Stimulated activated CD4-positive, alpha-beta T cell treated with anti-CD3 and anti-CD28 coated beads, TNF-alpha, amount 100 ng/mL, for 48 hours (primary cell): ENCODE results near the gene RBCK1.
A peak's percentile ranks its signal among the peaks of the same experiment; 100 is the strongest.
"Not testable (repeated sequence)": the region's sequence is repeated elsewhere in the genome, so short reads cannot be mapped to it uniquely, and the experiment has no call there.

Source experiments
- DNase-seq, 3 donors: peaks; one replicate each; pipeline ENCODE4 v3.0.0-alpha.2; 2020; ENCODE audit warnings: low read depth in 3 of 3

Gene RBCK1

GRCh38 chr20:376089-376488 lies 32.0 kb upstream of the RBCK1 start:
- DNase-seq, result no peak

DNA sequence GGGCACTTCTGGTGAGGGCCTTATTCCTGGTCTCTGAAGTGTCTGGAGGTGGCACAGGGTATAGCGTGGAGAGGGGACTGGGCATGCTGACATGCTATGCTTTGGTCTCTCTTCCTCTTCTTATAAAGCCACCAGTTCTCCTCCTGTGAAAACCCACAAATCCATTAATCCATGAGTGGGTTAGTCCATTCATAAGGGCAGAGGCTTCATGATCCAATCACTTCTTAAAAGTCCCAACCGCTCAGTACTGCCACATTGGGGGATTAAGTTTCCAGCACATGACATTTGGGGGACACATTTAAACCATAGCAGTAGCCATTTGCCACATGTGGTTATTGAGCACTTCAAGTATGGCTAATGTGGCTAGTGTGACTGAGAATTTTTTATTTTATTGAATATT lies 31.3 kb upstream of the RBCK1 start:
- no peak for DNase-seq

- not testable (repeated sequence) for DNase-seq
Observed at GRCh38 chr20:377578-377977, 30.5 kb upstream of the RBCK1 start.

DNA sequence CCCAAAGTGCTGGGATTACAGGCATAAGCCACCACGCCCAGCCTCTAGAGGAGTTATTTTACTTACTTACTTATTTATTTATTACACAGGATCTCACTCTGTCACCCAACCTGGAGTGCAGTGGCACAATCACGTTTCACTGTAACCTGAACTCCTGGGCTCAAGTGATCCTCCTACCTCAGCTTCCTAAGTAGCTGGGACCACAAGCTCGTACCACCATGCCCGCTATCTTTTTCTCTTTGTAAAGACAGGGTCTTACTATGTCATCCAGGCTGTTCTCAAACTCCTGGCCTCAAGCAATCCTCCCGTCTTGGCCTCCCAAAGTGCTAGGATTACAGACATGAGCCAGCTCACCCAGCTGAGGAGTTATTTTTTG lies 29.1 kb upstream of the RBCK1 start:
- no peak for DNase-seq

DNA sequence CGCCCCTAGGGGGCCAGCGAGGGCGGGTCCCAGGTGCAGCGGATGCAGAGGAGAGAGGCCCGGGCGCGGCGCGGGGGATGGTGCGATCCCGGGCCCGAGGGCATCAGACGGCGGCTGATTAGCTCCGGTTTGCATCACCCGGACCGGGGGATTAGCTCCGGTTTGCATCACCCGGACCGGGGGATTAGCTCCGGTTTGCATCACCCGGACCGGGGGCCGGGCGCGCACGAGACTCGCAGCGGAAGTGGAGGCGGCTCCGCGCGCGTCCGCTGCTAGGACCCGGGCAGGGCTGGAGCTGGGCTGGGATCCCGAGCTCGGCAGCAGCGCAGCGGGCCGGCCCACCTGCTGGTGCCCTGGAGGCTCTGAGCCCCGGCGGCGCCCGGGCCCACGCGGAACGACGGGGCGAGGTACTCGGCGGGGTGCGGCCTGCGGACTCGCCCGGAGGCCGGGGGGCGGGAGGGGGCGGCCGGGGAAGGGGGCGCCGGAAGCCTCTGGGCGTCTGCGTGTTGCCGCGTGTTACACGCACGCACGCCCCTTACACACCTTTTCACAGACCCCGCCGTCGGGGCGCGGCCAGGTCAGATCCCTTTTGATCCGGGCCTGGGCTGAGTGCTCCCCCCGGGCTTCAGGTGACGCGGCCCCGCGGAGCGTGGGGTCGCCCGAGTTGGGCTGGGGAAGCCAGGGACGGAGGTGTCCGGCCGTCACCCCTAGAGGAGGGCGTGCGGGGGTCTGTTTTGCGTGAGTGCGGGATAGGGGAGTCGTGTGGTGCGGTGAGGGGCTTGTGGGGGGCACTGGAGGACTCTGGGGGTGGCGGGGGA lies 27.1 kb upstream of the RBCK1 start:
- DNase-seq, result peak; percentile 40 to 60 (median 57)

DNA sequence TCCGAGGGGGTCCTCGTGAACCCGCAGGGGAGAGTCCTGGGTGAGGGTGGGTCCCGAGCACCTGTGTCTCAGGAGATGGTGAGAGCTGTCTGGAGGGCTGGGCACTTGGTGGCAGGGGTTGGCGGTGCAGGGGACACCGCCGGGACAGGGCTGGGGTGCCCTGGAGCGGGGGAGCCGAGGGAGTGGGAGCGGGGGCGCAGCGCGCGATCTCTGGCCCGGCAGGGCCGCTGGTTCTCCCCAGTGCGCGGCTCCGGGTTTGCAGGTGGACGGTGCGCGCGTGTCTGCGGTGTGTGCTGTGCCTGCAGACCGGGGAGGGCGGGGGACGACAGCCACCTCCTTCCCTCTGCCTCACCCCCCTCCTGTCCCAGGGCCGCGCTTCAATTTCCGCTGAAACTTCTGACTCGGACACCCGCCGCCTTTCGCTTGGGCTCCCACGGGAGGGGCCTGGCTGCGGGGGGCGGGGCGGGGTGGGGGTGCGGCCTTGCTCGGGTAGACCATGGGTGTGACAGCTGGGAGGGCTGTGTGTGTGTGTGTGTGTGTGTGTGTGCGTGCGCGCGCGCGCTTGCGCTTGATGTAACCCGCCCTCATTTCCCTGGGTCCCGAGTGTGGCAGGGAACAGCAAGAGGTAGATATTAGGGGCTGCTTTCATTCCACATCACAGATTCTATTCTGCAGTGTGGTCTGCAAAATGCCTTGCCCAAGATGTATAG lies 26.4 kb upstream of the RBCK1 start:
- DNase-seq, result peak; percentile 59 to 67 (median 66)

- no peak for DNase-seq
Observed at GRCh38 chr20:382291-383115, 25.6 kb upstream of the RBCK1 start.

- DNase-seq, result no peak
Observed at GRCh38 chr20:383889-384288, 24.2 kb upstream of the RBCK1 start.

DNA sequence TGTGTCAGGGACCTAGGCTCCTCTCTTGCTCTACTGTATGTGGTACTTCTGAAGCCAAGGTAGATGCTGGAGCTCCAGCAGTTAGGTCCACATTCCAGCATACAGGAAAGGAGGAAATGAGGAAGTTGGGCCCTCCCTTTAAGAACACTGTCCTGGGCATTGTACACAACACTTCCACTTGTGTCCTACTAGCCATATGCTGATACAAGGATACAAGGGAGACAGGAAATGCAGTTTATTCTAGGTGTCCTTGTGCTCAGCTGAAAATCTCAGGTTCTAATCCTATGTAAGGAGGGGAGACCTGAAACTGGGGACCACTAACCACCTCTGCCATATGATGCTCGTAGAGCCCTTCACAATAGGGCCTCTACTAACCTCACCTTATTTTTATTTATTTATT lies 23.4 kb upstream of the RBCK1 start:
- DNase-seq, result no peak

GRCh38 chr20:385448-385847 lies 22.7 kb upstream of the RBCK1 start:
- no peak for DNase-seq

DNA sequence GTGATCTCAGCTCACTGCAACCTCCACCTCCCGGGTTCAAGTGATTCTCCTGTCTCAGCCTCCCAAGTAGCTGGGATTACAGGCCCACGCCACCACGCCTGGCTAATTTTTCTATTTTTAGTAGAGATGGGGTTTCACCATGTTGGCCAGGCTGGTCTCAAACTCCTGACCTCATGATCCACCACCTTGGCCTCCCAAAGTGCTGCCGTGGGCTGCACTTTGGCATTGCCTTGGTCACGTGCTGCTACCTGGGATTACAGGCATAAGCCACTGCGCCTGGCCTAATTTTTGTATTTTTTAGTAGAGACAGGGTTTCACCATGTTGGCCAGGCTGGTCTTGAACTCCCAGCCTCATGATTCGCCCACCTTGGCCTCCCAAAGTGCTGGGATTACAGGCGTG lies 21.5 kb upstream of the RBCK1 start:
- DNase-seq, result not testable (repeated sequence)

DNA sequence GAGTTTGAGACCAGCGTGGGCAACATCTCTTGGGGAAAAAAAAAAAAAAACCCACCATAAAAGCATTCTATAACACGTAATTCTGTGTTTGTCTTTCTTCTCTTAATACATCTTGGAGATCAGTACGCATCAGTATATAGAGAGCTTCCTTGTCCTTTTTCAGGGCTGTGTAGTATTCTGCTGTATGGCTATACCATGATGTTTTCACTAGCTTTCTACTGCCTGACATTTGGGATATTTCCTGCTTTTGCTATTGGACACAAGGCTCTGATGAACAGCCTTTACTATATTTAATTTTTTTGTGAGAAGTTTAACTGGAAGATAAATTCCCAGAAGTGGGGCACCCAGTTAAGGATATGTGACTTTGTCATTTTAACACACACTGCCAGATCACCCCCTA lies 20.6 kb upstream of the RBCK1 start:
- no peak for DNase-seq

GRCh38 chr20:388034-388994 lies 19.8 kb upstream of the RBCK1 start:
- no peak for DNase-seq

DNA sequence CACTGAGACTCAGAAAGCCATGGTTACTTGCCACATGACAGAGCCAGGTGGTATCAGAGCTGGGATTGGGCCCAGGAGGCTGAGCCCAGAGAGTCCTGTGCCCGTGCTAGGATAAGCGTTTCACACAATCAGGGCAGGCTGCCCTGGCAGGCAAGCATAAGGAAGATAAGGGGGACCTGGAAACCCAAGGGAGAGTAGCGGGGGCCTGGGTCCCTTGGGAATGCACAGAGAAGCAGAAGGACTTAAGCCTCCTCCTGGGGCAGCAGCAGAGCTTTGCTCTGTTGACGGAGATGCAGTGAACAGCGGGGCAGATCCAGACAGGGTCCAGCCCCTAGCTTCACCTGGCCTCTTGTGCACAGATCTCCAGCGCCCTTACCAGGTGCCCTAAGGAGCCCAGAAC lies 18.9 kb upstream of the RBCK1 start:
- no peak for DNase-seq

DNA sequence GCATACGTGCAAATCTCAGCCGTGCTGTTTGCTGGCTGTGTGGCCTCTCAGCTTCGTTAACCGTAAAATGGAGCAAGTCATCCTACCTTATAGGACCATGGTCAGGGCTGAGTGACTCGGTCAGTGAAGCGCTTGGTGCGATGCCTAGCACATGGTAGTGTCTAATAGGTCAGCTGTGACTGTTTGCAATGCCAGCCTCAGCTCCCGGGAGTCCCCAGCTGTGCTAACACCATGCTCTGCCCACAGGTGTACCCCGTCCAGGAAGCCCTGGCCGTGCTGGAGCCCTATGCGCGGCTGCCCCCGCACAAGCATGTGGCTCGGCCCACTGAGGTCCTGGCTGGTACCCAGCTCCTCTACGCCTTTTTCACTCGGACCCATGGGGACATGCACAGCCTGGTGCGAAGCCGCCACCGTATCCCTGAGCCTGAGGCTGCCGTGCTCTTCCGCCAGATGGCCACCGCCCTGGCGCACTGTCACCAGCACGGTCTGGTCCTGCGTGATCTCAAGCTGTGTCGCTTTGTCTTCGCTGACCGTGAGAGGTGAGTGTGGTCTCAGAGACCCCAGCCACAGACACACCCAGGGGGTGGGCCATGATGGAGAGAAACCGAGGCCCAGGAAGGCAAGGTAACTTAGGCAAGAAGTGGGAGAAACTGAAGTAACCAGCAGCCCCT lies 16.9 kb upstream of the RBCK1 start:
- DNase-seq, result no peak

DNA sequence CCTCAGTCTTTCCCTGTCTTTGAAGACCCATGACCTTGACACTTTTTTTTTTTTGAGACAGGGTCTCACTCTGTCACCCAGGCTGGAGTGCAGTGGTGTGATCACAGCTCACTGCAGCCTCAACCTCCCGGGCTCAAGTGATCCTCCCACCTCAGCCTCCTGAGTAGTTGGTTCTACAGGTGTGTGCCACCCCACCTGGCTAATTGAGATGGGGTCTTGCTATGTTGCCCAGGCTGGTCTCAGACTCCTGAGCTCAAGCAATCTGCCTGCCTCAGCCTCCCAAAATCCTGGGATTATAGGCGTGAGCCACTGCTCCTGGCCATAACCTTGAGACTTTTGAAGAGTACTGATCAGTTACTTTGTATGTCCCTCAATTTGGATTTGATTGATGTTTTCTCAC lies 14.8 kb upstream of the RBCK1 start:
- DNase-seq, result not testable (repeated sequence)

DNA sequence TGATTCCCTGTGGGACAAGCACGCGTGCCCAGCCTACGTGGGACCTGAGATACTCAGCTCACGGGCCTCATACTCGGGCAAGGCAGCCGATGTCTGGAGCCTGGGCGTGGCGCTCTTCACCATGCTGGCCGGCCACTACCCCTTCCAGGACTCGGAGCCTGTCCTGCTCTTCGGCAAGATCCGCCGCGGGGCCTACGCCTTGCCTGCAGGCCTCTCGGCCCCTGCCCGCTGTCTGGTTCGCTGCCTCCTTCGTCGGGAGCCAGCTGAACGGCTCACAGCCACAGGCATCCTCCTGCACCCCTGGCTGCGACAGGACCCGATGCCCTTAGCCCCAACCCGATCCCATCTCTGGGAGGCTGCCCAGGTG lies 11.9 kb upstream of the RBCK1 start:
- DNase-seq, result no peak

- DNase-seq, result no peak
Observed at GRCh38 chr20:396619-397431, 11.3 kb upstream of the RBCK1 start.

DNA sequence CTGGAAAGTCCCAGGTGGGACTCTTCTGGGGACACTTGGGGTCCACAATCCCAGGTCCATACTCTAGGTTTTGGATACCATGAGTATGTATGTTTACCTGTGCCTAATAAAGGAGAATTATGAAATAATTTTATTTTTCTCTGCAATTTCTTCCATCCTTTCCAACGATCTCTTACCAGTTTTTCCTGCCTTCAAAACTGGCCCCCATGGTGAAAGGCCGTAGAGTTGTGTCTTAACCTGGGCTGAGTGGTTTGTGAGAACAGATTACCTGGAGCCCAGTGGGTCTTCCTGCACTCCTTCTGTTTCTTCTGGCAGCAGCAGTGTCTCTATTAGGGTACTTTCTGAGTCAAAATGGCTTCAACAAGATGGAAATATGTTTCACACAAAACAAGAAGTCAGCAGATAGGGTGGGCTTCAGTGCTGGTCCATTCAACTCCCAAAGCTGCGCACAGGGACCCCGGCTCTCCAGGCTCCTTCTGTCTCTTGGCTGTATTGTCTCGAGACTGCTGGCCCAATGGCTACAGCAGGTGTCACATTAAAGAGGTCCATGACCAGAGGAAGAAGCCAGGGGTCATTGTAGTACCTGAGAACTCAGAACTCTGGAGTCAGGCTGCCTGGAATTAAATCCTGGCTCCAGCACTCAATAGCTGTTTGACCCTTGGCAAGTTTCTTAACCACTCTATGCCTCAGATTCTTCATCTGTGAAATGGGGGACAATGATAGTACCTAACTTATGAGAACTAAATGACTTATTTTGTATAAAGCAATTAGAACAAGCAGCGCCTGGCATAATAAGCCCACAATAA lies 10.5 kb upstream of the RBCK1 start:
- no peak for DNase-seq
